GM19468 (cell line): ENCODE data around the gene BTBD7.
"Not testable (repeated sequence)": the region's sequence is repeated elsewhere in the genome, so short reads cannot be mapped to it uniquely, and the experiment has no call there.

ENCODE experiments used
- ATAC-seq: cut with Tn5 transposase; IDR thresholded peaks from one replicate; pipeline ENCODE4 v1.9.1; 2021; ENCODE audit warnings: mild to moderate bottlenecking, moderate library complexity, moderate number of reproducible peaks; ENCODE audit not compliant: unreplicated experiment; ENCODE audit errors: extremely low read depth

The BTBD7 gene

DNA sequence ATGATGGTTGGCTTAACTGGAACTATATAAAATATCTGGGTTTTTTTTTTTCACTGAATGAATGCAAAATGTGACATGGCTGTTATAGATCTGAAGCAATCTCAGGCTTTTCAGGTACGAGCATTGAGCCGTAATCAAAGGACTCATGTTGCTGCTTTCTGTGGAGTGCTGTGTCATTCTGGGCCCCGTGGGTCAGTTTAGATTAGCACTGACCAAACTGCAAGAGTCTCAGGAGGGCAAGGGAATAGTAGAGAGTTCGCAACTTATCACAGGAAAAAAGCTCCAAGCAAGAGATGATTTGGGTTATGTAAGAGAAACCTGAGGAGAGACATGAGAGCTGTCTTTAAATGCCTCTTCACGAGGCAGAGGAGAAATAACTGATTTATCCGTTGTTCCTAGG is 66.7 kb downstream of the BTBD7 start:
- no peak for ATAC-seq

DNA sequence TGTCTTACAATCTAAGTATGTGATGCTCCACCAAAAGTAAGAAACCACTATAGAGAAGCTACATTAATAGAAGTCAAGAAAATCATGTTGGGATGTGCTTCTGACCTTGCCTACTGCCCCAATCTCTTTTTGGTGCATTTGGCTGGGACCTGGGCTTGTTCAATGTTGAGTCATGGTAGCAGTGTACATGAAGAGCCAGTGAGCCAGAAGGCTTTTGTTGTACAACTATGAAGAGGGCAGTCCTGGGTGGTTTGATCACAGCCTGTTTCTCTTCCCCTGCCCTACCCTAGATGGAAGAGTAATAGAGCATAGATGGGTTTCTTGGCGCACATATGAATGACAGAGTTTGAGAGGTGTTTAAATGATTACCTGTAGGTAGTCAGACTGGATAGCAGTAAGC is 69.4 kb downstream of the BTBD7 start:
- ATAC-seq, result no peak

DNA sequence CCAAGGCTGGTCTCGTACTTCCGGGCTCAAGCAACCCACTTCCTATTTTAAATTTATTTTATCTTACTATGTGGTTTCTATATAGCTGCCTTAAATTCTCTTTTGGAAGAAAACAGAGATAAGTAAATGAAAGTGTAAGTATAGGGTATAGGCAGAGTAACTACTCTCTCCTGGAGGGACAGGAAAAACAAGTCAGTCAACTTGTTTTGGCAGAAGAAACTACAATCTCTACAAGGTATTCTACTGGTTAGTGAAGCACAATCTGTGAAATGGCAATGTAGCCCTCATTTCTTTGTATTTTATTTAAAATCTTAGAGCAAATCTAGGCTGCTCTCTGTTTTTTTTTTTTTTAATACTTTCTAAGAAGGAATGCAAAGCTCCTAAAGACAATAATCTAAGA is 70.4 kb downstream of the BTBD7 start:
- no peak for ATAC-seq

DNA sequence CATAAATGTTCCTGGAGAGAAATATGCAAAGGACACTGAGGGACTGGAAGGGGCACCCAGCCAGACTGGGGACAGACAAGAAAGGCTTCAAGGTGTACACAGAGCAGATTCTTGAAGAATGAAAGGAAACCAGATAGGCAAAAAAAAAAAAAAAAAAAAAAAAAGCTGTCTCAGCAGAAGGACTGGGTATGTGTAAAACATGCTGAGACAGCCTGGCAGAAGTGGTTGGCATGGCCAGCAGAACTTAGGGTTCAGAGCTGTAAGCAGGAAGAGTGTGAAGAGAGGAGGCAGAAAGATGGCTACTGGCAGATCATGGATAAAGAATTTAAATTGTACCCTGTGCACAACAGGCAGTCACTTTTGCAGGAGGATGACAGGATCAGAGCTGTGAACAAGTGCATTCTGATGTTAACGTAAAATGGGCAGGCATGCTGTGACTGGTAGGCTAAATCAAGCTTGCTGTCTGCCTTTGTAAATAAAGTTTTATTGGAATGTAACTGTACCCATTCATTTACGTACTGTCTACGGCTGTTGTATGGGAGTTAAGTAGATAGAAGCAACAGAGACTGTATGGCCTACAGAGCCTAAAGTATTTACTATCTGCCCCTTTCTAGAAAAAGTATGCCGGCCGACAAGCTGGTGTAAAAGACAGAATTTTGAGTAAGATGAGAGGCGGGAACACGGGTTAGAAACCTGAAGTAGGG is 83.6 kb downstream of the BTBD7 start:
- no peak for ATAC-seq

DNA sequence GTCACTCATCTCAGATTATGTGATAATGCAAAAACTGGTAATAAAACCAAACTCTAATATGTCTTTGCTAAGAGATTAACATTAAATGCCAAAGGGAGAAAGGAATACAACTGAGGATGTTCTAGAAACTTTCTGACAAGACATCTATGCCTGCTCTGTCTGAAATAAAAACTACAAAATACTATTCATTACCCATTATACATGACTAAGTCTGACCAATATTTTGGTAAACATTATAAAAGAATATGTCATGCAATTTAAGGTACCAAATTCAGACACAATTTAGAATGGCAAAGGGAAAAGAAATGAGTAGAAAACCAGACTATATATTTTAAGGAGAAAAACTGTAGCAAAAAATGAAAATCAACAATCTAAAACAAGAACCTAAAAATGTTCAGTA is 86.3 kb downstream of the BTBD7 start:
- no peak for ATAC-seq

DNA sequence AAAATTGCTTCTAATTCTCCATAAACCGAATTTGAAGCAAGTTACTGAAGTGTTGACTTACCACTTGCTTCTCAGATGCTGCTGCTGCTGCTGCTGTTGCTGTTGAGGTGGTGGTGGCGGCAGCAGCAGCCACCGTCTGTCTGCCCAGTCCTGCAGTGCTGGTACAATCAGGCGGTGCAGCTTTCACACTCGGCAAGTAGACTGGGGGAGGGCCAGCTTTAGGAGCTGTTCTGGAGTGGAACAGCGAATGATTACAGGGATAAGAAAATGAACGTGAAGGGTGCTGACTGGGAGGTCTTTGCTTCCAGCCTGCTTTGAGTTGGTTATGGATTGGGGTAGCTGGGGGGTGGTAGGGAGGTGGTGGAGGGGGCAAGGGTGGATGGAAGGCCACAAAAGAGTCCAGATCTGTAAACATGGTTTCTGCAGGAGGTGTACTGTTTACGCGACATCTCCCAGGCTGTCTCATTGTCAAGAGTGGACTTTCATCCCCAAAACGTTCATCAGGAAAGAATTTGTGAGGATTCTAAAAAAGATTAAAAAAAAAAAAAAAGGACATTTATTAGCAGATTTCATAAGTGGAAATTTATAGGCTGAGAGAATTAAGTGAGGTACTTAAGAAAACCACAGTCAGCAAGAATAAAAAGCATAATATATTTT is 86.9 kb downstream of the BTBD7 start:
- no peak for ATAC-seq

DNA sequence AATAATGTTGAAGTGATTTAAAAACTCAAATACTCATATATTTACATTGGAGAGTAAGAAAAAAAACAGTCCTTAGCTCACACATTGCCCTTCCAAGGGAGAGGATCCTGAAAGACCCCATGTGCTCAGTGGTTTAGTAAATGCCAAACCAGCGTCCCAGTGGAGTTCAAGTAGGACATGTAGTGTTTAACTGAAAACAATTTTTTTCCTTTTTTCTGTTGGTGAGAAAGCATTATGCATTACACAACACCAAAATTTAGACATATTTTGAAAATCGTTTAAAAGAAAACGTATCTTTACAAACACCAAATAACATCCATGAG is 92.2 kb downstream of the BTBD7 start:
- ATAC-seq, result no peak

DNA sequence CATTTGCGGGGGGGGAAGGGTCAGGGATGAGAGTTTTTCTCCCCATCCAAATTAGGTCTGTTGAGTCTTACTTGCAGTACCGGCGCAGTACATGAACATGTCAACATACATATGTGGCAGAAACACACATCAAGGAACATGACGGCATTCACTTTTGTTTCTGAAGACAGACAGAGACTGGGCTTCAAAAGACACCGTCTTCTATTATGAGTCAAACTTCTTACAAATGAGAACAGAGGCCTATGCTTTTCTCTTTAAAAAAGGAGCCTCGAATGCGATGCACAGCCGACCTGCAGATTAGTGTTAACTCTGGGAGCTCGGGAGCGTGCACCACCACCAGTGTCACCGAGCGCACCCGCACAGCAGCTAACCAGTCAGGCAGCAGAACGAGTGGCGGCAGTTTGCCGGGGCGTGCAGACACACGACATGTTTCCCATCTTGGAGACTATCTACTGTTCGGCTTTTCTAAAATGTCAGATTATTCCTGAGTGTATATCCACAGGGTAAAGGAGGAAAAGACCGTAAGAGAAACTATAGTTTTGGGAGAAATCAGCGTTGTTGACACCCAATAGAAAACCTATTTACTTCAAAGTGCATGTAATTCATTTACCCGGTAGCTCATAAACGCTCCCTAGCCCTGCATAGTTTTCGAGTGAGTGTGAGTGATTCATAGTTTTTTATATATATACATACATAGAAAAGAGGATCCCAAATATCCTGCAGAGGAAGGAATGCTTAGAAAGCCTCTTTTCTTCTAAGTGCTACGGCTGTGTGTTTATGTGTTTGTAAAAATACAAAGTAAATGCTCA is 92.8 kb downstream of the BTBD7 start:
- no peak for ATAC-seq

DNA sequence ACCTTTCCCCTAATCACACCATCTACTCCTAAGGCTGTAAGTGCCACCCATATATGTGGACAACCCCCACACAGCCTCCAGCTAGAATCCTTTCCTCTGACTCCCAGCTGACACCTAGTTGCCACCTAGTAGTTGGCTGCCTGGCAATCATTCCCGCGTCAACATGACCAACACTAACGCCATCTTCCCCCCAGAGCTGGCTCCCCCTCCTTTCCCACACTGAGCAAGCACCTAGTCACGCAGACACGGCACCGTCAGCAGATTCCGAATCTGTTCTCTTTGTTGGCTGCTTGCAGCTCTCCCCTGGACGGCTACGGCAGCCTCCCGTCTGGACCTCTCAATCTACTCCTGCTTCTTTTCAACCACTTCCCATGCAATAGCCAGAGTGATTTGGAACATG is 98.0 kb downstream of the BTBD7 start:
- ATAC-seq, result no peak

DNA sequence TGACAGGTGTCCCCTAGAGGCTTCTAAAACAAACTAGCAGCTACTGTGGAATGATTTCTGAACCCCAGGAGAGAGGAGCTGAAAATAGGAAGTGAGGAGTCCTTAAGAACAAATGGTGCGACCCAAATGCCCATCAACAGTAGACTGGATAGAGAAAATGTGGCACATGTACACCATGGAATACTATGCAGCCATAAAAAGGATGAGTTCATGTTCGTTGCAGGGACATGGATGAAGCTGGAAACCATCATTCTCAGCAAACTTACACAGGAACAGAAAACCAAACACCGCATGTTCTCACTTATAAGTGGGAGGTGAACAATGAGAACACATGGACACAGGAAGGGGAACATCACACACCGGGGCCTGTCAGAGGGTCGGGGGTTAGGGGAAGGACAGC is 99.8 kb downstream of the BTBD7 start:
- ATAC-seq, result not testable (repeated sequence)

DNA sequence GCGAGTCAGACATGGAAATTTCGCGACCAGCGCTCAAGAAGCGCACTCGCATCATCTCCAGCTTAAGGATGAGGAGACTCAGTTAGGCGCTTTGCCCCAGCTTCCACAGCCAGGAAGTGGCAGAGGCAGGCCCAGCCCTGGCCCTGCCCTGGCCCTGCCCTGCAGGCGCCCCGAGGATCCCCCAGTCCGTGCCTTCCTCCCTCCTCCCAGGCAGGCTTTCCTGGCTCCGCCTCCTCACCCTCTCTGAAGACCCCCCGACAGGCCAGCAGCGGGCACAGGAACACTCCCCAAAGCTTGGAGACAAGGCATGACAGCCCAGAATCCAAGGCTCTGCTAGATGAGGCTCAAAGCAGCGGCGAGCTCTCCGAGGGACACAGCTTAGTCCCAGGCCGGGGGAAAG is 100.7 kb downstream of the BTBD7 start:
- ATAC-seq, result no peak

DNA sequence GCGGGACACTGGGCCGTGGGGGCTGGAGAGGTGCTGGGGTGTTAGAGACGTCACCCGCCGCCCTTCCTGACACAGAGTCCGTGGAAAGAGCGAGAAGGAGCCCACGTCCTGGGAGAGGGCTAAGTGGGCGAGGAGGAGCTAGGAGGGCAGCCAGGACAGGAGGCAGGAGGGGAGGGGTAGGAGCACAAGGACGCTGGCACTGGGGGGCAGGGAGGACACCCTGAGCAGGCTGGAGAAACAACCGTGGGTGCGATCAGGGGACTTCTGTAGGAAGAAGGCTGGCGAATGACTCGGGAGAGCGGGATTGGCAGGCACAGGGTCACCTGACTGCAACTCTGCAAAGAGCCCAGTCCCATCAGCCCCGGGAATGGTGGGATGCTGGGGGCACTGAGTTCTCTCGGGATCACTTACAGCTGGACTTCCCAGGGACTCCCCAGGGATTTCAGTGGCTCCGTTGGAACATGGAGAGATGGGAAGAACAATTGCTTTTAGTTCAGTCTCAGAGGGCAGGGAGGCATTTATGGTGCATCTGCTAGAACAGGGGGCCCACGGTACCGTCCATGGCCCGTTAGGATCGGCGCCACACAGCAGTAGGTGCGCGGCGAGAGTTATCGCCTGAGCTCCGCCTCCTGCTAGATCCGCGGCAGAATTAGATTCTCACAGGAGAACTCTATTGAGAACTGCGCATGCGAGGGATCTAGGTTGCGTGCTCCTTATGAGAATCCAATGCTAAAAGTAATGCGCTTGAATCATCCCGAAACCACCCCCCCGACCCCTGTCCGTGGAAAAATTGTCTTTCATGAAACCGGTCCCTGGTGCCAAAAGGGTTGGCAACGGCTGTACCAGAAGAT is 101.5 kb downstream of the BTBD7 start:
- ATAC-seq, result no peak

DNA sequence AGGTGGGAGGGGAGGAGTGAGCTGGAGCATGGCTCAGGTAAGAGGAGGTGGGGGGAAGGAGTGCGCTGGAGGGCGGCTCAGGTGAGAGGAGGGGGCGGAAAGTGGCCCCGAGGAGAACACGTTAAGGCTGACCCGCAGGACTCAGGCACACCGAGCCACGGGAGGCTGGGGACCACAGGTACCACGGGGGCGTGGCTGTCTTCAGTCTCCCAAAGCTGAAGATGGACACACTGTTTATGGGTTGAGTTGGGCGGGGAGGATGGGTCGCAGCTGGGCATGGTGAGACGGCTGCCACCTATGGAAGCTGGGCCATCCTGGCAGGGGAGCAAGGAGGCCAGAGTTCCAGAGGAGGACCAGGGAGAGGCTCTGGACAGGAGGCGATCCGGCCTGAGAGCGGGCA is 102.3 kb downstream of the BTBD7 start:
- no peak for ATAC-seq

DNA sequence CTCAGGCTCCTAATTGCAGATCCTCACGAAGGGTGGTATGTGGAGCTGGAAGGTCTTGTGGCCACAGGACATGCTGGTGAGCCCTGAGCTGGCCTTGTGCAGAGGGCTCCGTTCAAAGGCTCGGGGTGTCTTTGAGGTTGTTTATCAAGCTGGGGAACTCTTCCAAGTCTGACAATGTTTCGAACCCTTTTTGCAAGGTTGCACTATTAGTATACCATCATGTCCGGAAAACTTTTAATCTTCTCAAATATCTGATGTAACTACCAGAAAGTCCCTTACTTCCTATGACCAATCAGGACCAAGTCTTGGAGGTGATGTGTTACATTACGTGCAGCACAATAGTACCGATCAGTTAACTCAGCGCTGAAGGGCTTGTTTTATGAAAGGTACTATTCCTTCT is 104.3 kb downstream of the BTBD7 start:
- ATAC-seq, result no peak

DNA sequence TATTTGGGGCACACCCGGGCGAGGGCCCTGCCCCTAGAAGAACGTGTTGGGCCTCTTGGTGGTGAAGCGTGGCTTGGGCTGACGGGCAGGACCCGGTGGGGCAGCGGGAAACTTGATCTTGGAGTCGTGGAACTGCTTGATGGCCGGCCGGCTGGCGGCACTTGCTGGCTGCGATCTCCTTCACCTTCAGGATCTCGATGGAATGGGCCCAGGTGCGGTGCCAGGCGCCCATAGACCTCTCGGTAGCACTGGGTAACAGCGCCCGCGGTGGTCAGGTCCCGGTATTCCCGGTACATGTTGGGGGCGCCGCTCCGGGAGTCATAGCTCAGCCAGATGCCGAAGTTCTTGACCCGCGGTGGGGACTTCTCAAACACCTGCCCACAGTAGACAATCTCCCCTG is 109.3 kb downstream of the BTBD7 start:
- ATAC-seq, result no peak

DNA sequence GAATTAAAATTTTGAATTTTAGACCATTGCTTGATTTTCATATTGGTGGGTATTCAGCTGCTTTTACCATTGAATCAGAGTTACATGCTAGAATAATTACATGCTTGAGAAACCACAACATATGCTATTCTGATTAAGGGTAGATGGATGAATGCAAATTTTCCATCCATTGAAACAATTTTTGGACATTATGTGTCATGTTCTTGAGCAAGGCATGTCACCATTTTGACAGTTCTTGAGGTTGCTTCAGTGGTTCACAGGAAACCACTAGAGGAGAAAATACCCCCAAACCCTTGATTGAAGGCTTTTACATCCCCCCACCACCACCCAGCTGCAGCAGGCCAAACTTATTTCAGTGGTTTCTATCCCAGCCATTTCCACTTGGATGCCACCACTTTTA is 112.3 kb downstream of the BTBD7 start:
- no peak for ATAC-seq

DNA sequence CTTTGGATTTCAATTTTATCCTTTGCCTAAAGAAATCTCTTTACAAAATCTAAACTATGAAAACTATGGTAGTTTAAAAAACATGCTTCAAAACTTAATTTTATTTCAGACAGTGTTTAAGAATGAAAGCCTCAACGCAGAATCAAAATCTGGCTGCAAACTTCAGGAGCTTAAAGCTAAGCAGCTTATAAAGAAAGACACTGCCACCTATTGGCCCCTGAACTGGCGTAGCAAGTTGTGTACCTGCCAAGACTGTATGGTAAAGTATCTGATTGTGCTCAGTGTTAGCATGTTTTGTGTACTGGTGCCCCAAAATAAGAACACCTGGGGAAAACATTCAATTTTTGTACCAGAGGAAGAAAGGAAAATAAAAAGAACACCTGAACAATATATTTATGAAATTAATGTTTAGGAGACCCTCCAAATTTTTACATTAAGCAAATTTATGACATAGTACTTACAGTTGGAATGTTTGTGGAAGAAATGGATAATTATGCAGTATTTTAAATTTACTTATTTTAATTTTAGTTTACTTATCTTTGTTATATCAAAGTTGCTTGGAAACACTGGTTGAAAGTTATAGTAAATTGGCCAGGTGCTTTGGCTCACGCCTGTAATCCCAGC is 113.6 kb downstream of the BTBD7 start:
- peak; percentile 52 for ATAC-seq

DNA sequence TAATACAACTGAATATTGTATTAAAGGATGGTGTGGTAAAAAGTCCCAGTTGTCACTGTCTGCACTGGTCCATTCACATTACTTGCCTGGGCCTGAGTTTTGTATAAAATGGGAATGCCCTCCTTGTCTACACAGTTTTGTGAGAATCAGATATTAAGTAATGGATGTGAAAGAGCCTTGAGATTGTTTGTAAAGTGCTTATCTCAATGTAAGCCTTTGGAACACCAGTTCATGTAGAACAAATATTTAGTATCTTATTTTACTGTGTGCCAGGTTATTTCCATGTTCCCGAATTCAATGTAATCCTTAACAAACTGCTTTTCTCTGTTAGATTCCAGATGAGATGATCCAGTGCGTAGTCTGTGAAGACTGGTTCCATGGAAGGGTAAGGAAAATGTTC is 118.2 kb downstream of the BTBD7 start:
- no peak for ATAC-seq

DNA sequence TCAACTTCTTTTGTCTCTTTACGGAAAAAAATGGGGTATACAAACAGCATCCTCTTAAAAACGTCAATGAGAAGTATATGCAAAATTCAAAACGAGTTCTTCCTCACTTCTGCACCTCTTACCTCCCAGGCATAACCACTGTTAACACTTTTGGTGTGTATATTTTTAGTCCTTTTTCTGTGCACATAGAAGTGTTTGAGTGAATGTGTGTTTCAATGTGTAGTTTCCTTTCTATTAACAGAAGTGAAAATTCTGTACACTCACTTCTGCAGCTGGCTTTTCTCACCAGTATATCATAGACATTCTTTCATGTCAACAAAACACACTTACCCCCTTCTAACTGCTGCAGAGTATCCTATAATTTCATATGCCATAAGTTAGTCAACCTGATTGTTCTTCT is 120.4 kb downstream of the BTBD7 start:
- ATAC-seq, result peak; percentile 74
